Activated CD8-positive, alpha-beta T cell treated with anti-CD3 and anti-CD28 coated beads for 36 hours (primary cell): ENCODE data around the gene LYRM4. TPM values are rescaled to one million over a fixed set of nuclear protein-coding genes. Genes with fewer than 3 reads are reported as not detected.
A peak's percentile ranks its signal among the peaks of the same experiment; 100 is the strongest.

Experiments used
- ATAC-seq: fragments of 200-7000 bp; cut with Tn5 transposase; one replicate; pipeline ENCODE4 v1.10.0; 2021; ENCODE audit warnings: mild to moderate bottlenecking, moderate library complexity
- CTCF ChIA-PET: fragments of 350-600 bp; sonication (Branson Sonifier 250); formaldehyde crosslinking; loops from one replicate; lab custom pipeline; 2021; ENCODE audit warnings: antibody characterized with exemption; lab: Charles Lee
- POLR2A ChIA-PET: fragments of 350-600 bp; sonication (Branson Sonifier 250); formaldehyde crosslinking; loops from one replicate; lab custom pipeline; 2021; ENCODE audit warnings: antibody characterized with exemption; lab: Charles Lee
- DNase-seq: peaks from one replicate; pipeline ENCODE4 v3.0.0-alpha.2; 2020
- H3K27ac Mint-ChIP-seq: one replicate; pipeline ENCODE4 v1.8.0; 2021; ENCODE audit warnings: mild to moderate bottlenecking, mixed read lengths
- H3K27me3 Mint-ChIP-seq: one replicate; pipeline ENCODE4 v1.8.0; 2021; ENCODE audit warnings: mixed read lengths
- H3K36me3 Mint-ChIP-seq: one replicate; pipeline ENCODE4 v1.8.0; 2021; ENCODE audit warnings: low read depth, mixed read lengths
- H3K4me1 Mint-ChIP-seq: one replicate; pipeline ENCODE4 v1.8.0; 2021; ENCODE audit warnings: low read depth, mixed read lengths
- H3K4me3 Mint-ChIP-seq: one replicate; pipeline ENCODE4 v1.8.0; 2021; ENCODE audit warnings: mild to moderate bottlenecking, moderate library complexity, mixed read lengths
- H3K9me3 Mint-ChIP-seq: one replicate; pipeline ENCODE4 v1.8.0; 2021; ENCODE audit warnings: mixed read lengths
- CTCF ChIP-seq: fragments of 200-600 bp; IDR thresholded peaks from one replicate; pipeline ENCODE4 v1.8.0; 2022; ENCODE audit warnings: antibody characterized with exemption, mild to moderate bottlenecking
- intact Hi-C: fragments of 100-400 bp; cut with micrococcal nuclease; formaldehyde crosslinking; loops from one replicate; pipeline ENCODE4 v1.10.0; 2022
- total RNA-seq, 2 experiments: library from RNA; stranded (reverse); gene quantifications; one replicate each; pipeline ENCODE4 v1.2.3, GENCODE V29; 2021

The LYRM4 gene
- total RNA-seq, 2 experiments from 2014 or later, result 43.5 to 50.6 TPM

- intact Hi-C loops, result loop anchor here (5.0 kb wide), 1 partner anchor 238 kb away; no protein-coding TSS in a partner anchor
These were observed 111.5 kb downstream of the LYRM4 start for GRCh38 chr6:5149159-5149704.

GRCh38 chr6:5146398-5146797 lies 114.4 kb downstream of the LYRM4 start:
- Mint-ChIP-seq H3K36me3 (no peaks in the 10 kb centered on the region), H3K27me3 (no peaks in the 10 kb centered on the region), H3K9me3 (no peaks in the 10 kb centered on the region), H3K4me3 (no peak overlapping the region), H3K27ac (no peak overlapping the region), H3K4me1 (no peaks in the 10 kb centered on the region)
- intact Hi-C loops, result loop anchor here (5.0 kb wide), 1 partner anchor 241 kb away; no protein-coding TSS in a partner anchor
- POLR2A ChIA-PET, result interaction anchor here (0.6 kb wide), 1 partner anchor 27 kb away, joined by 3 read pairs; no protein-coding TSS in a partner anchor
- no peak for ATAC-seq
- DNase-seq, result no peak
- TF ChIP-seq CTCF, result no peak
- CTCF ChIA-PET, result interaction anchor here (1.4 to 2.0 kb wide), 3 partner anchors 10 to 233 kb away, joined by 4 read pairs; no protein-coding TSS in a partner anchor

More at GRCh38 chr6:5149159-5149704, 111.5 kb downstream of the LYRM4 start:
- no peaks in the 10 kb centered on the region for H3K36me3 Mint-ChIP-seq
- no peaks in the 10 kb centered on the region for H3K27me3 Mint-ChIP-seq
- no peaks in the 10 kb centered on the region for H3K9me3 Mint-ChIP-seq
- H3K4me3 Mint-ChIP-seq, result no peak overlapping the region
- no peak for ATAC-seq
- no peak for TF ChIP-seq CTCF
- H3K4me1 Mint-ChIP-seq, result no peaks in the 10 kb centered on the region
- no peak overlapping the region for H3K27ac Mint-ChIP-seq
- no peak for DNase-seq
- POLR2A ChIA-PET, result no interaction called here
- CTCF ChIA-PET, result interaction anchor here (0.8 to 2.8 kb wide), 5 partner anchors 21 to 230 kb away, joined by 3 to 8 read pairs (median 3); no protein-coding TSS in a partner anchor

GRCh38 chr6:5143634-5144311 lies 117.0 kb downstream of the LYRM4 start:
- ChIA-PET POLR2A (interaction anchor here (1.1 kb wide), 1 partner anchor 29 kb away, joined by 3 read pairs; no protein-coding TSS in a partner anchor), CTCF (interaction anchor here (0.6 to 3.1 kb wide), 73 partner anchors 8 to 347 kb away, joined by 3 to 57 read pairs (median 5); no protein-coding TSS in a partner anchor)
- H3K27me3 Mint-ChIP-seq, result no peaks in the 10 kb centered on the region
- no peak overlapping the region for H3K27ac Mint-ChIP-seq
- no peaks in the 10 kb centered on the region for H3K9me3 Mint-ChIP-seq
- DNase-seq (peak; percentile 94), ATAC-seq (peak; percentile 66)
- H3K4me1 Mint-ChIP-seq, result no peaks in the 10 kb centered on the region
- TF ChIP-seq CTCF, result peak; percentile 90
- H3K36me3 Mint-ChIP-seq, result no peaks in the 10 kb centered on the region
- intact Hi-C loops, result loop anchor here (2.0 to 5.0 kb wide), 2 partner anchors 159 to 259 kb away; no protein-coding TSS in a partner anchor
- no peak overlapping the region for H3K4me3 Mint-ChIP-seq

GRCh38 chr6:5142915-5143314 lies 117.8 kb downstream of the LYRM4 start:
- intact Hi-C loops, result loop anchor here (2.0 to 5.0 kb wide), 2 partner anchors 160 to 259 kb away; no protein-coding TSS in a partner anchor
- DNase-seq (no peak), ATAC-seq (no peak)
- no peaks in the 10 kb centered on the region for H3K9me3 Mint-ChIP-seq
- H3K4me1 Mint-ChIP-seq, result no peaks in the 10 kb centered on the region
- TF ChIP-seq CTCF, result no peak
- no peak overlapping the region for H3K27ac Mint-ChIP-seq
- no peaks in the 10 kb centered on the region for H3K36me3 Mint-ChIP-seq
- ChIA-PET POLR2A (no interaction called here), CTCF (interaction anchor here (0.6 to 3.1 kb wide), 45 partner anchors 10 to 348 kb away, joined by 3 to 57 read pairs (median 5); no protein-coding TSS in a partner anchor)
- no peak overlapping the region for H3K4me3 Mint-ChIP-seq
- no peaks in the 10 kb centered on the region for H3K27me3 Mint-ChIP-seq
